Measurements from ENCODE around the gene AS3MT.

- TF ChIP-seq EZH2phosphoT487 (IDR thresholded peaks at IDR 0.05; ENCODE audit: insufficient read depth, low read depth) (no peak), EZH2 (IDR thresholded peaks at IDR 0.05; ENCODE audit: insufficient read depth, poor library complexity, severe bottlenecking) (no peak)
These were observed 66.8 kb downstream of the AS3MT start for GRCh38 chr10:102935939-102936605.
